Mammary epithelial cell (primary cell): Measurements from ENCODE around the gene STAU1.

ENCODE experiments used
- EZH2 ChIP-seq: IDR thresholded peaks from 2 replicates; pipeline ENCODE4 v1.6.1; 2012; ENCODE audit warnings: low read length, inconsistent platforms, borderline replicate concordance
- TF ChIP-seq, protein P1 (sequence below), 2 donors: IDR thresholded peaks in 1 of 2; conservative IDR thresholded peaks in 1 of 2; 2 replicates each; pipeline ENCODE4 v1.5.1; 2011 to 2012; ENCODE audit warnings: inconsistent platforms in 2 of 2, low read length in 2 of 2, mild to moderate bottlenecking in 2 of 2, control low read depth in 1 of 2, low read depth in 1 of 2; ENCODE audit not compliant: insufficient read depth in 1 of 2; ENCODE audit errors: extremely low read depth in 1 of 2

DNA sequence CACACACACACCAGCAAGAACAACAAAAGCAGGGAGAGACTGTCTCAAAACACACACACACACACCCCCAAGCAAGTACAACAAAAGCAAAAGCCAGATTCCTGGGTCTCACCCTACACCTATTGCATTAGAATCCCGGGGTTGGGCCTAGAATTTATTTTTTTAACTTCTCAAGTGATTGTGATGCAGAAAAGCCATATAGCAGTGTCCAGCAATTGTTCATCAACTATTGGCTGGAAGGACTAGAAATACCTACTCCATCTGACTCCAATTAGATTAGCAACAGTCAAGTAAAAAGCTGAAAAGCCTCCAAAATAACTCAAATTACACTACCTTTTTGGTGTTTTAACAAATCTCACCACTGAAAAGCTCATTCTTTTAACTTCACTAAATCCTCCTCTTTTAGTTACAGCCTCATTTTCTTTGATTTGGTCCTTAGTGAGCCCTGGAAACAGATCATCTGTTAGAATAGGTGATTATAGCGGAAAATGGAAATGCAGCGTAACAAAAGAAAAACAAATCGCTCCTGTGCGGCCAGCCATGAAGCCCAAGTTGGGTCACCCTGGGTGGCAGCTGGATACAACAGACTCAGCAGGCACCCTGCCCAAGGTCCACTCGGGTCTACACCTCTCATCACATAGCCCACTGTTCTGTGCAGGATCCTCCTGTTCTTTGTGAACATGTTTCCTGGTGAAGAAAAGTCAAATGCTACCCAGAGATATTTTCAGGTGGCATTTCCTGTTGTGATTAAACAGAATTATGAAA, 38.7 kb downstream of the STAU1 start:
- TF ChIP-seq, protein P1, sequence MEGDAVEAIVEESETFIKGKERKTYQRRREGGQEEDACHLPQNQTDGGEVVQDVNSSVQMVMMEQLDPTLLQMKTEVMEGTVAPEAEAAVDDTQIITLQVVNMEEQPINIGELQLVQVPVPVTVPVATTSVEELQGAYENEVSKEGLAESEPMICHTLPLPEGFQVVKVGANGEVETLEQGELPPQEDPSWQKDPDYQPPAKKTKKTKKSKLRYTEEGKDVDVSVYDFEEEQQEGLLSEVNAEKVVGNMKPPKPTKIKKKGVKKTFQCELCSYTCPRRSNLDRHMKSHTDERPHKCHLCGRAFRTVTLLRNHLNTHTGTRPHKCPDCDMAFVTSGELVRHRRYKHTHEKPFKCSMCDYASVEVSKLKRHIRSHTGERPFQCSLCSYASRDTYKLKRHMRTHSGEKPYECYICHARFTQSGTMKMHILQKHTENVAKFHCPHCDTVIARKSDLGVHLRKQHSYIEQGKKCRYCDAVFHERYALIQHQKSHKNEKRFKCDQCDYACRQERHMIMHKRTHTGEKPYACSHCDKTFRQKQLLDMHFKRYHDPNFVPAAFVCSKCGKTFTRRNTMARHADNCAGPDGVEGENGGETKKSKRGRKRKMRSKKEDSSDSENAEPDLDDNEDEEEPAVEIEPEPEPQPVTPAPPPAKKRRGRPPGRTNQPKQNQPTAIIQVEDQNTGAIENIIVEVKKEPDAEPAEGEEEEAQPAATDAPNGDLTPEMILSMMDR (conservative IDR thresholded peaks at IDR 0.05 in 1 of 2, IDR thresholded peaks at IDR 0.05 in 1 of 2; ENCODE audit: extremely low read depth in 1 of 2, insufficient read depth in 1 of 2, low read depth in 1 of 2, low read length in 2 of 2), result no peak
- no peak for TF ChIP-seq EZH2
